ENCODE measurements around the gene IL25.
"Not testable (repeated sequence)": the region's sequence is repeated elsewhere in the genome, so short reads cannot be mapped to it uniquely, and the experiment has no call there.

IL25 gene

GRCh38 chr14:23385642-23386265, 13.1 kb downstream of the IL25 start:
- no peak for TF ChIP-seq CTCF (IDR thresholded peaks at IDR 0.05)
- Histone ChIP-seq H3K4me3 (ENCODE audit: low read depth, low read length) (no peak overlapping the region), H3K4me1 (no peaks in the 10 kb centered on the region), H3K36me3 (ENCODE audit: control insufficient read depth, insufficient read depth, low read length) (no peaks in the 10 kb centered on the region), H3K9ac (no peak overlapping the region), H3K27ac (no peak overlapping the region), H3K79me2 (no peaks in the 10 kb centered on the region), H3K9me3 (ENCODE audit: control insufficient read depth, low read length) (no peaks in the 10 kb centered on the region), H2AFZ (no peak overlapping the region), H3K27me3 (ENCODE audit: control insufficient read depth, insufficient read depth, low read length) (no peaks in the 10 kb centered on the region), H3K4me2 (ENCODE audit: low read length) (no peak overlapping the region)

DNA sequence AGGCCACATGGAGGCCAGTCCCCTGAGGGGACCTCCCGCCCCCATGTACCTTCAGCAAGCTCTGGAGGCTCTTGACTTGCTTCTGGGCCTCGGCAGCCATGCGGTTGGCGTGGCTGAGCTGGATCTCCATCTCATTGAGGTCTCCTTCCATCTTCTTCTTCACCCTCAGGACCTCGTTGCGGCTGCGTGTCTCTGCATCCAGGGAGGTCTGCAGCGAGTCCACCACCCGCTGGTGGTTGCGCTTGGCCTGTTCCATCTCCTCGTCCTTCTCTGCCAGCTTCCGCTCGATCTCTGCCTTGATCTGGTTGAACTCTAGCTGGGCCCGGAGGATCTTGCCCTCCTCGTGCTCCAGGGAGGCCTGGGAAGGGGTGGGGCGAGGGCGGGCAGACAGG, 13.7 kb downstream of the IL25 start:
- H3K79me2 ChIP-seq; H2AFZ ChIP-seq; H3K36me3 ChIP-seq (ENCODE audit: control insufficient read depth, insufficient read depth, low read length); H3K9me3 ChIP-seq (ENCODE audit: control insufficient read depth, low read length); H3K4me2 ChIP-seq (ENCODE audit: low read length); H3K4me1 ChIP-seq; H3K27ac ChIP-seq; H3K27me3 ChIP-seq (ENCODE audit: control insufficient read depth, insufficient read depth, low read length); H3K4me3 ChIP-seq (ENCODE audit: low read depth, low read length); H3K9ac ChIP-seq: not testable (repeated sequence)

DNA sequence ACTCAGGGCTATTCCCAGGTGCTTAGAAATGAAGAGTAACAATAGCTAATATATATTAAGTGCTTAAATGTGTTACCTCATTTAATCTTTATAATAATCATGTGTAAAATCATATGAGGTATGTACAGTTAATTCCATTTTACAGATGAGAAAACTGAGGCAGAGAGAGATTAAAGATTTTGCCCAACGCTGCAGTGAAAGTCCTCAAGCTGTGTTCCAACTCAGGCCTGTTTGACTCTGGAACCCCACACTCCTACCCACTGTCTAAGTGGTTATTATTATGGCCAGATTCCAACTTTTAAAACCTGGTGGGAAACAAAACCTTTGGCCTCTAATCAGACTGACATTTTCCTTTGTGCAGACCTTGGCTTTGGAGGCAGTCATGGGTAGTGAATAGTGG, 14.4 kb downstream of the IL25 start:
- no peak for TF ChIP-seq CTCF (IDR thresholded peaks at IDR 0.05)
- Histone ChIP-seq H3K4me3 (ENCODE audit: low read depth, low read length) (no peak overlapping the region), H3K27me3 (ENCODE audit: control insufficient read depth, insufficient read depth, low read length) (no peaks in the 10 kb centered on the region), H3K36me3 (ENCODE audit: control insufficient read depth, insufficient read depth, low read length) (no peaks in the 10 kb centered on the region), H3K9ac (no peak overlapping the region), H3K4me2 (ENCODE audit: low read length) (no peak overlapping the region), H2AFZ (no peak overlapping the region), H3K9me3 (ENCODE audit: control insufficient read depth, low read length) (no peaks in the 10 kb centered on the region), H3K4me1 (no peaks in the 10 kb centered on the region), H3K27ac (no peak overlapping the region), H3K79me2 (no peaks in the 10 kb centered on the region)

GRCh38 chr14:23387916-23388882, 15.6 kb downstream of the IL25 start:
- no peak for TF ChIP-seq CTCF (IDR thresholded peaks at IDR 0.05)
- H3K27ac ChIP-seq = no peak overlapping the region
- H3K4me1 ChIP-seq = no peaks in the 10 kb centered on the region
- no peaks in the 10 kb centered on the region for H3K79me2 ChIP-seq
- H3K36me3 ChIP-seq (ENCODE audit: control insufficient read depth, insufficient read depth, low read length) = no peaks in the 10 kb centered on the region
- H3K9me3 ChIP-seq (ENCODE audit: control insufficient read depth, low read length) = no peaks in the 10 kb centered on the region
- no peak overlapping the region for H3K9ac ChIP-seq
- H3K27me3 ChIP-seq (ENCODE audit: control insufficient read depth, insufficient read depth, low read length) = no peaks in the 10 kb centered on the region
- H3K4me2 ChIP-seq (ENCODE audit: low read length) = no peak overlapping the region
- no peak overlapping the region for H3K4me3 ChIP-seq (ENCODE audit: low read depth, low read length)
- H2AFZ ChIP-seq = no peak overlapping the region

DNA sequence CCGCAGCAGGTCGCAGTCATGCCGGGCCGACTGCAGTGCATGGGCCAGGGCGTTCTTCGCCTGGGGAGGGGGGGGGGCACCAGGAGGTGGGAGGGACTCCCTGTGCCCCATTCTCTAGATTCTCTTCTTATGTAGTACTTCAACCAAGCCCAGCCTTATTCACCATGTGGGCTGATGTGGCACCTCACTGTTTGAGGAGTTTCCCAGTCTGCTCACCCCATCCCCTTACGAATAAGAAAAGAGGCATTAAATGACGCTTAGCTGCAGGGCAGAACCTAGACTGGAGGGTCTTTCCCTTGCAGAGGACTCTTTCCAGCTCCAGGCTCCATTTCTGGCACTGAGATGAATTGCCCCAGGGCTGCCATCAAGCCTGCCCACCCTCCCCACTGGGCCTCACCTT, 16.4 kb downstream of the IL25 start:
- TF ChIP-seq CTCF (IDR thresholded peaks at IDR 0.05) = no peak
- no peak overlapping the region for H3K9ac ChIP-seq
- no peaks in the 10 kb centered on the region for H3K4me1 ChIP-seq
- H3K4me3 ChIP-seq (ENCODE audit: low read depth, low read length) = no peak overlapping the region
- H2AFZ ChIP-seq = no peak overlapping the region
- H3K9me3 ChIP-seq (ENCODE audit: control insufficient read depth, low read length) = no peaks in the 10 kb centered on the region
- no peak overlapping the region for H3K4me2 ChIP-seq (ENCODE audit: low read length)
- H3K36me3 ChIP-seq (ENCODE audit: control insufficient read depth, insufficient read depth, low read length) = no peaks in the 10 kb centered on the region
- no peaks in the 10 kb centered on the region for H3K79me2 ChIP-seq
- no peak overlapping the region for H3K27ac ChIP-seq
- H3K27me3 ChIP-seq (ENCODE audit: control insufficient read depth, insufficient read depth, low read length) = no peaks in the 10 kb centered on the region

Data from parathyroid adenoma (tissue), 2 donors.